ENCODE data around the gene KLF16. TPM values are rescaled to one million over a fixed set of nuclear protein-coding genes. Genes with fewer than 3 reads are reported as not detected.

KLF16 gene
- total RNA-seq, 1 donor from 2014 or later: 2.9 TPM

DNA sequence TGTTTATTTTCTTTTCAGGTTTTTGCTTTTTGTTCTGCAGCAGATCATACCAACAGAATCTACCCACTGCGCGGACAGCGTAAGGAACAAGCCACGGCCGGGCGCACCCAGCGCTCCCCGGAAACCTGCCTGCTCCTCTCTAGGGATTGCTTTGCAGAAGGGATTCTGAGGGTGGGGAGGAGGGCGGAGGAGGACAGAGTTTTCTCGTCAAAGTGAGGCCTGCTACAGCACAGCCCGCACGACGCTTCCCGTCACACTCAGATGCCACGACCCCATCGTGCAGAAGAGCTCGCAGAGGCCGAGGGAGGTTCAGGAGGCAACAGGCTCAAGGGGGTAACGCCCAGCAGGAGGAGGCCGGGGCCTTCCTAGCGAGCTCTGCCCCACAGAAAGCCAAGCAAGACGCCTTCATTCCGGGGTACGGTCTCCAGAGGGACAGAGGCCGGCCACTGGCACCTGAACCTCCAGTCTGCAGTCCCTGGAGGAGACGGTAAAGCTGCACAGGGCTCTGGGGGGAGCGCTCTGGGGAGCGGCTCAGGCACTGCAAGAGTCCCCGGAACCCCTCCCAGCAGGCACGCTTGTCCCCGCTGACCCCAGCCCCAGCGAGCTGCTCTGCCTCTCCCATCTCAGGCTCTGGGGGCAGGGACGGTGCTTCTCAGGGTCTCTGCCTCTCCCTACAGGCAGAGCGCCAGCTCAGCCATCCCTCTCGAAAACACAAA lies 22.0 kb downstream of the KLF16 start:
- DNase-seq: no peak

DNA sequence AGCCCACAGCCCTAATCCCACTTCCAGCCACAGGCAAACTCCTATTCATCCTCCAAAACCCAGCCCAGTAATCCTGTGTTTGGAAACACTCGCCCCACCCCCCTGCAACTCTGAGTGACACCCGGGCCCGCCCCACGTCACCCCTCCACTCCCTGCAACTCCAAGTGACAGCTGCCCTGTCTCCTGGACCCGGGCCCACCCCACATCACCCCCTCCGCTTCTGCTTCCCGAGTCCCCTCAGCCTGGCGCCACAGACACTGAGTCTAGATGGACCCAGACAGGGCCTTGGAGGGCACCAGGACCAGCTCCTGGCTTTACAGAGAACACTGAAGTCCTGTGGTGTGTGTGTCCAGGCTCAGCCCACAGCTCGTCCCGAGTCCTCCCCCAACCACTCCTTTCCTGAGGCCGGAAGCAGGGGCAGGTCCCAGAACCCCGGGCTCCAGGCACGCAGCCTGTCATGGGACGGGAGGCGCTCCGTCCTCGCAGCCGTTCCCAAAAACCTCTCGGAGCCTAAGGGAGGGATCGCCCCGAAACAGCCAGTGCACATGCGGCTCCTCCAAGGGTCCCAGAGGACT lies 22.8 kb downstream of the KLF16 start:
- no peak for DNase-seq

- no peak for DNase-seq
Observed at GRCh38 chr19:1839658-1840540, 23.5 kb downstream of the KLF16 start.

GRCh38 chr19:1837625-1838105 lies 25.7 kb downstream of the KLF16 start:
- no peak for DNase-seq

DNA sequence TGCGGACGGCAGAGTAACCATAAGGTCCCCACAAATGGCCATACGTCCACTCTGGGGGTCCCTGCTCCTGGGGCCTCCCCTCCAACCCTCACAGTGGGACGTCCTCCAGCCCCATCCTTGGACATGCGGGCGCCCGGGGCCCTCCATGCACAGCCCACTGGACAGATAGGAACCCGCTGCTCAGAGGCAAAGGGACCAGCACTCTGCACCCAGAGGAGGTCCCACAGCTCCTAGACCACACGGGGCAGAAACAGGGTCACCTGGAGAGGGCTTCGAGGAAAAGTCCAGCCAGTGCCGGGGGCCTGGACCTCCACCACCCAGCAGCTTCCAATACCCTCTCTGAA lies 26.2 kb downstream of the KLF16 start:
- DNase-seq: no peak

- DNase-seq: no peak
Observed at GRCh38 chr19:1836458-1837221, 26.7 kb downstream of the KLF16 start.

- no peak for DNase-seq
Observed at GRCh38 chr19:1833540-1833939, 29.8 kb downstream of the KLF16 start.

DNA sequence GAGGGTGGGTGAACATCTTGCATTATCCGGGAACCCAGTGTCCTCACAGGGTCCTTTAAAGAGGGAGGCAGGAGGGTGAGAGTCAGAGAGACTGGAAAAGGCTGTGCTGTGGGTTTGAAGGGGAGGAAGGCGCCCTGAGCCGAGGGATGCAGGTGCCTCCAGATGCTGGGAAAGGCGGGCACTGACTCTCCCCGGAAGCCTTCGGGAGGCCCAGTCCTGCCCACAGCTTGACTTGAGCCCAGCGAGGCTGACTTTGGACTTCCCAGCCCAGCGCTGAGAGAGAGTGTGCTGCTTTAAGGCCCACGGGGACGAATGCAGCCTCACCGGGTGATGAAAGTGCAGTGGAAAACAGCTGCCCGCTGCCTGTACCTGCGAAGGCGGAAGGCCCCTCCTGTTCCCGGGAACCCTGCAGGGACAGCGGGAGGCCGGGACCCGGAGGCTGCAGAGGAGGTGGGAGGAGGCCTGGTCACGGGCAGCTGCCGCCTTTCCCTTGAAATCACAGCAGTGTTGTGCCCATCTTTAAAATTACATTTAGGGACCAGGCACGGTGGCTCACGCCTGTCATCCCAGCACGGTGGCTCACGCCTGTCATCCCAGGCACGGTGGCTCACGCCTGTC lies 31.2 kb downstream of the KLF16 start:
- no peak for DNase-seq

DNA sequence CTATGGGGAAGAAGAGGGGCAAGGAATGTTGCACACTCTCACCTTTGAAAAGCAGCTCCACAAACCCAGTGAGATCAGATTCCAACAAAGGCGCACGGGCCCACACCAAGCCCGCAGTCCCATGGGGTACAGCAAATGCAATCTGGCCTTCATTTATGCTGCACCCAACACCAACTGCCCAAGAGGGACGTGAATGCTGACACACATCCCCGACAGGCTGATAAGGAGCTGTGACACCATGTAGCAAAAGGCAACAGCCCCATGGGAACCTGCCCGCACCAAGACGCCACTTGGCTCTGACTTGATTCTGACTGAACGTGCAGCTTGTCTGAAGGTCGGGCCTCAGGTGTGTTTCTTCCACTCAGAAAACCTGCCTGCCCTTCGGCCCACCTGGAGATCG lies 32.4 kb downstream of the KLF16 start:
- DNase-seq: no peak

GRCh38 chr19:1830568-1830967 lies 32.8 kb downstream of the KLF16 start:
- no peak for DNase-seq

DNA sequence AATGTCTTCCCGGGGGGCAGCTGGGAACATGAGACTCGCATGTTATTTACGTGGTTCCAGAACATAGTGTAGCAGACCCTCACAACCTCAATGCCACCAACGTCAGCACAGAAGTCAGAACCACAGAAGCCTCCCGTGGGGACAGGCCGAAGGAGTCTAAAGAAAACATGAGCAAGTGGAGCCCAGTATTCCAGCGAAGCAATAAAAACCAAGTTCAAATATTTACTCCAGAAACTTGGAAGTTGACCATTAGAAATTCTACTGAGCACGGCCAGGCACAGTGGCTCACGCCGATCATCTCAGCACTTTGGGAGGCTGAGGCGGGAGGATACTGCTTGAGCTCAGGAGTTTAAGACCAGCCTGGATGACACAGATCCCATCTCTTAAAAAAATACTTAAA lies 33.4 kb downstream of the KLF16 start:
- no peak for DNase-seq

DNA sequence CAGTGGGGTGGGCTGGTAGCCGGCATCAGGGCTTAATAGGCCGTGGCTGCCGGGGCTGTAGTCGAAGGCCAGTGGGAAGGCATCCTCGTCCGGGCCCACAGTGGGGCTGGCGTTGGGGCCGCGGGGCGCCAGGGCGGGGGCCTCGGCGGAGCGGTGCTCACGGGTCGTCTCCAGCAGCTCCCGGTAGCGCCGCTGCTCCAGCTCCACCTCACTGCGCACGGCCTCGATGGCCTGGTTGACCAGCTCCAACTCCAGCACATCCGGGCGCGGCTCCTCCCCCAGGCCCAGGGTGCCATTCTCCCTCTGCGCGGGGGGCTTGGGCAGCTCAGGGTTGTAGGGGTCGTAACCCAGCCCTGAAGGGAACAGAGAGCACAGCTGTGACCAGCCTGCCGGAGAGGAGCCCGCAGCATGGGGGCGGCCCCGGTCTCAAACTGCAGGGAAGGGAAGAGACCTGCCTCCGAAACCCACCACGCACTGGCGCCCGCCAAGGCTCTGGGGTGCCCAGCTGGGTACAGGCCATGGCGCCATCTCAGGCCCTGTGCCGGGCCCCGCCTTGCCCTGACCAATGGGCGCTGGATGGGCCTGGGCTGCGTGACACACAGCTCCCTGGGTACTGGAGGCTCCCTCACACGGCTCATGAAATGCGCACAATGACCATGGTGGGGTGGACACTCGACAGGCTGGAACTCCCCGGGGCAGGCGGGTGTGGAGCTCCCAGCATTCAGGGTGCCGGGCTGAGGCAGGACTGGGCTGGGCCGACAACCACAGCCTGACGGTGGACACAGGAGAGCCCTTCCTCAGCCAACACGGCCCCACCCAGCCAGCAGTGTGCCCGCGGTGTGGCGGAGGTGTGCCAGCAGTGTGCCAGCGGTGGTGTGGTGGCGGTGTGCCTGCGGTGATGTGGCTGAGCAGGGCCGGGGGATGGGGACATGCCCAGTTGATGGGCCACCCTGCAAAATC lies 34.8 kb downstream of the KLF16 start:
- DNase-seq: no peak

DNA sequence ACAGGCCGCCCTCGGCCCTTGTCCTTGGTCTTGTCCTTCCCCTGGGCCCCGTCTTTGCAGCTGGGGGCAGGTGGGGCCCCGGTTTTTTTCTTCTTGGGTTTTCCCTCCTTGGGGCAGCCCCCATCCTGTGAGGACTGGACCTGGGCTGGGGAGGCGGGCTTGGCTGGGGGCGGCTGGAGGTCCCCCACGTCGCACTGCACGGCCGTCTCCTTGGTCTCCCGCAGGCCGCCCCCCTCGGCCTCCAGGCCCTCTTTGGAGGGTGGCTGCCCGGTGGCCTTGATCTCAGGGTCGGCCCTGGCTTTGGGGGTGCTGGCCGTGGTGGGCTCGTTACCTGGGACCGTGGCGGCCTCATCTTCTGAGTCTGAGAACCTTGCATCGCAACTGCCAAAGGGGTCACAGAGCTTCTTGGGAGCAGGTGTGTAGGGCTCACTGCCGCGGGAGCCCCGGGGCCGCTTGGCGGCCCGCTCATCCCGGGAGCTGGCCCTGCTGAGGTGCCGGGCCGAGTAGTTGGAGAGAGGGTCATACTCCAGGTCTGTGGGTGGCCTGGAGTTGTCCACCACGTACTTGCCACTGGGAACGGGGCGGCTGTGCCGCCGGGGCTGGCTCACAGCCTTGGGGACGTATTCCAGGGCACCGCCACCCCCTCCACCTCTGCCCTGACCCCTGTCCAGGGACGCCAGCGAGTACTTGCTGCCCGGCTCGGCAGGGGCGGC lies 35.7 kb downstream of the KLF16 start:
- DNase-seq: no peak

DNA sequence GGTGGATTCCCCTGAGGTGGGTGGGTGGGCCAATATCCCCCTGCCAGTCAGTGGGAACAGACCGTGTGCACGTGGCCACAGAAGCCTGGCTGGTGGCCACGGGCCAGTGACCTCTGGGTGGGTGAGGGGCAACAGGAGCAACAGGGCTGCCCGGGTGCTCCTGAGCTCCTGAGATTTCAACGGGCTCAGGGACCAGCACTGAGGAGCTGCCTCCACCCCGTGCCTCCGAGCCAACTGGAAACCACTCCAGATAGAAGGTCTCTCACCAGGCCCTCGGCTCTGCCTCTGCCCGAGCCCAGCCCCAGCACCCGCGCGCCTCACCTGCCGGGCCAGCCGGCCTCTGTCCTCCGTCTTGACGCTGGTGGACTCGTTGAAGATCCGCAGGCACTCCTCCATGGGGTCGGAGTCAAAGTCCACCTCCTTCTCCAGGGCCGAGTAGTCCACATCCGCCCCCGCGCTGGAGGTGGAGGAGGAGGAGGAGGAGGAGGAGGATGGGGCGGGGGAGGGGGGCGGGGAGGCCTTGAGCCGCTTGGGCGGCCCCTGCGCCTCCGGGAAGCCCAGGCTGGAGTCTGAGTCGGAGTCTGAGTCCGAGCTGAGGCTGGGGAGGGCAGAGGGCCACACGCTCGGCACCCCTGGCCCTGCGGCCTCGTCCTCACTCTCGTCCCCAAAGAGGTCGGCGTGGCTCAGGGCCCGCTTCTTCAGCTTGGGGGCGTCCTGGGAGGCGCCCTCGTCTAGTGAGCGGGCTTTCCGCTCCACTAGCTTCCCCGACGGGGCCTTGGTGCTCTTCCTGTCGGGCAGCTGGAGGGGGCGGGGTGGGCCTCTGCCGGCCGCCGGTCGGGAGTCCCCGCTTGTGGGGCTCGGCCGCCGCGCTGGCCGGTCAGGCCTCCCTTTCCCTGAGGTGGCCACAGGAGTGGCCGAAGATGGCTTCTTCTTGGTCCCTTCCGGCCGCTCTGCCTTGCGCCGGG lies 36.5 kb downstream of the KLF16 start:
- no peak for DNase-seq

DNA sequence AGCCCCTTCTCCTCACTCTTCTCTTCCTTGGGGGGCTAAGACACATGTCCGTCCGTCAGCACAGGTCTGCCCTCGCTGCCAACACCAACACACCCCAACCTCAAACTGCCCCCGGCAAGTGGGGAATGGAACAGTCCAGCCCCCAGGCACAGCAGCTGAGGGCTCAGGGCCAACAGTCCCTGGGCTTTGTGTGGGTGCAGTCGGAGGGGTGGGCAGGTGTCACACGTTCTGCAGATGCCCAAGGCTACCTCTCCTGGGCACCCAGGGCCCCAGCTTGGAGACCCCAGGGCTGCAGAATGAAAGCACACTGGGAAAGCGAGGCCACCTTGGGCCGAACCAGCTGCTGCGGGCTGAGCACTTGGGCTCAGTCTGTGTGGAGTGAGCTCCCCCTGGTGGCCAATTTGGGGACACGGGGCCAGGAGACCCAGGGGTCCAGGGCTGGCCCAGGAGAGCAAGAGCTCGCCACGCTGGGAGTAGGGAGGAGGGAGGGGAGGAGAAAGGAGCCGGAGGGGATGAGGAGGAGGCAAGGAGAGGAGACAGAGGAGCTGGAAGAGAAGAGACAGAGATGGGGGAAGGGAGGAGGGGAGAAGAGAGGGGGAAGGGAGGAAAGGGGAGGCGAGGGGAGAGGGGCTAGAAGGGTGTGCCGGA lies 37.3 kb downstream of the KLF16 start:
- peak; percentile 14 for DNase-seq

DNA sequence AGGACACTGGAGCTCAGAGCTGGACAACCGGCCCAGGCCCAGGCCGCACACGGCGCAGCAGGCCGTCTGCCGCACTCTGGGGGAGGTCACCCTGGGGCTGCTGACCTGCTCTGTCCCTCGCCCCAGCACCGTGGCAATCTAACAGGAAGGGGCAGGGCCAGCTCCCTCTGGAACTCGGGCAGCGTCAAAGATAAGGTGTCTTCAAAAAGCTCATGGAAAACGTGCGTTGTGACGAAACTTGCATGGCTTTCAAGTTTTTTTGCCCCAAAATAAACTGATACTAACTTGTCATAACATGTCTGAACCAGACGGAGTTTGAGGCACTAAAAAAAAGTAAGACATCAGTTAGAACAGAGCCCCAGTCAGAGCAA lies 39.1 kb downstream of the KLF16 start:
- no peak for DNase-seq

- DNase-seq: no peak
Observed at GRCh38 chr19:1823539-1824251, 39.7 kb downstream of the KLF16 start.

- DNase-seq: no peak
Observed at GRCh38 chr19:1823020-1823419, 40.4 kb downstream of the KLF16 start.

Measured in skin of body (tissue), 2 donors.